ENCODE results near the gene LMBR1. TPM values are rescaled to one million over a fixed set of nuclear protein-coding genes. Genes with fewer than 3 reads are reported as not detected.

The LMBR1 gene
- total and polyA plus RNA-seq, 8 donors: 7.5 to 187 (median 97.2) TPM

DNA sequence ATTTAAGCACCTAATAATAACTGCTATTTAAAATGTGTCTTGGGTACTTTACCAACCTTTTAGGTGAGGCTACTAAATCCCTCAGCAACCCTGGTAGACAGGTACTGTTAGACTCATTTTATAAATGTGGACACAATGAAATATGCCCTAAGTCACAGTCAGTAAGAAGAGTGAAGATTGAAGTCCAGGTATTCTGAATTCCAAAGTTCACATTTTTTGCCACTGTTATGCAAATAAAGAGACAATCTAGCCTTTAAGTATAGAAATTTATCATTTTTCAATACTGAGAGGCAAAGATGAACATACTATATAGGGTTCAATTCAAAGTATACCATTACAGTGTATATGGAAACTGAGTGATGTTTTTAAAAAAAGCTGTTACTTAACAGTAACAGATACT is 102.7 kb downstream of the LMBR1 start:
- Histone ChIP-seq H3K27me3 (no peaks in the 10 kb centered on the region), H3K36me3 (peaks cover 0 to 15% (median 9%) of the 10 kb centered on the region in 4 donors), H3K9me3 (no peaks in the 10 kb centered on the region), H3K27ac (no peak overlapping the region), H3K4me1 (no peaks in the 10 kb centered on the region), H3K4me3 (no peak overlapping the region)
- TF ChIP-seq POLR2A (IDR thresholded peaks at IDR 0.05): no peak
- no peak for TF ChIP-seq POLR2AphosphoS5 (IDR thresholded peaks at IDR 0.05)
- TF ChIP-seq EP300 (IDR thresholded peaks at IDR 0.05): no peak
- TF ChIP-seq CTCF (IDR thresholded peaks at IDR 0.05): no peak
- DNase-seq: no peak
- intact Hi-C loops (cut with DNase I; ENCODE audit: low total_unique reads): no loop called here

GRCh38 chr7:156785998-156786543 is 106.9 kb downstream of the LMBR1 start:
- intact Hi-C loops (cut with DNase I; ENCODE audit: low total_unique reads): no loop called here
- no peaks in the 10 kb centered on the region for H3K4me1 ChIP-seq
- H3K36me3 ChIP-seq: peaks cover 0 to 9% (median 3%) of the 10 kb centered on the region in 4 donors
- no peak for DNase-seq
- H3K27me3 ChIP-seq: no peaks in the 10 kb centered on the region
- H3K9me3 ChIP-seq: no peaks in the 10 kb centered on the region
- no peak overlapping the region for H3K4me3 ChIP-seq
- WGBS, 5 donors: 91 to 97% (median 95%) methylated on average over 4 of the region's 4 CpGs
- TF ChIP-seq POLR2A (IDR thresholded peaks at IDR 0.05) (no peak), EP300 (IDR thresholded peaks at IDR 0.05) (no peak), POLR2AphosphoS5 (IDR thresholded peaks at IDR 0.05) (no peak), CTCF (IDR thresholded peaks at IDR 0.05) (no peak)
- H3K27ac ChIP-seq: no peak overlapping the region

- Histone ChIP-seq H3K36me3 (peaks cover 0 to 9% (median 3%) of the 10 kb centered on the region in 4 donors), H3K27me3 (no peaks in the 10 kb centered on the region), H3K4me3 (no peak overlapping the region), H3K9me3 (no peaks in the 10 kb centered on the region), H3K4me1 (no peaks in the 10 kb centered on the region), H3K27ac (no peak overlapping the region)
- DNase-seq: no peak
- 91 to 98% (median 97%) methylated on average over 4 of the region's 4 CpGs for WGBS, 5 donors
- intact Hi-C loops (cut with DNase I; ENCODE audit: low total_unique reads): no loop called here
- TF ChIP-seq POLR2A (IDR thresholded peaks at IDR 0.05): no peak
- TF ChIP-seq CTCF (IDR thresholded peaks at IDR 0.05): no peak
- TF ChIP-seq POLR2AphosphoS5 (IDR thresholded peaks at IDR 0.05): no peak
These were observed 109.1 kb downstream of the LMBR1 start for GRCh38 chr7:156783864-156784263.

- TF ChIP-seq CTCF (IDR thresholded peaks at IDR 0.05) (no peak), POLR2A (IDR thresholded peaks at IDR 0.05) (no peak)
- Histone ChIP-seq H3K4me3 (no peak overlapping the region), H3K4me1 (no peaks in the 10 kb centered on the region), H3K27me3 (no peaks in the 10 kb centered on the region), H3K9me3 (no peaks in the 10 kb centered on the region), H3K36me3 (peaks cover 0 to 9% (median 3%) of the 10 kb centered on the region in 4 donors), H3K27ac (no peak overlapping the region)
- intact Hi-C loops (cut with DNase I; ENCODE audit: low total_unique reads): no loop called here
- WGBS, 5 donors: 86 to 91% (median 90%) methylated on average over 2 of the region's 2 CpGs
- no peak for DNase-seq
These were observed 111.0 kb downstream of the LMBR1 start for GRCh38 chr7:156781972-156782371.
